HG03575 (cell line): ENCODE results near the gene ACSM3.

Experiments
- ATAC-seq: cut with Tn5 transposase; IDR thresholded peaks from one replicate; pipeline ENCODE4 v1.9.1; 2021; ENCODE audit not compliant: unreplicated experiment, insufficient number of reproducible peaks, low FRiP score; ENCODE audit errors: extremely low read depth

The ACSM3 gene

DNA sequence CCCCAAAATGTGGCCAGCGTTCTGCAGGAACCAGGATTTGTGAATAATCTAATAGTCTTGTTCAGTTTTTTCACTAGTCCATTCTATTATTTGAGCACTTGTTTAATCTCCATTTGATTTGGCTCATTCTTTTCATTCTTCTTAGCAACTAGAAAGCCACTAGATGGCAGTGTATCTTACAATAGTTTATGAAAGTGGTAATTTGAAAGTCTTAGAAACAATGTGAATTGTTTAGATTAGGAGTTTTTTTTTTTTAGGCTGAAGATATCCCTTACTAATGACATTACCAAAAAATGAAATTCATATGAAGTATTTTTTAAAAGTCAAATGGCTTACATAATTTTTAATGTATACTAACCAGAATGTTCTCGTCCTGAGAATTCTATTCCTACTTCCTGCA, 35.8 kb downstream of the ACSM3 start:
- no peak for ATAC-seq

DNA sequence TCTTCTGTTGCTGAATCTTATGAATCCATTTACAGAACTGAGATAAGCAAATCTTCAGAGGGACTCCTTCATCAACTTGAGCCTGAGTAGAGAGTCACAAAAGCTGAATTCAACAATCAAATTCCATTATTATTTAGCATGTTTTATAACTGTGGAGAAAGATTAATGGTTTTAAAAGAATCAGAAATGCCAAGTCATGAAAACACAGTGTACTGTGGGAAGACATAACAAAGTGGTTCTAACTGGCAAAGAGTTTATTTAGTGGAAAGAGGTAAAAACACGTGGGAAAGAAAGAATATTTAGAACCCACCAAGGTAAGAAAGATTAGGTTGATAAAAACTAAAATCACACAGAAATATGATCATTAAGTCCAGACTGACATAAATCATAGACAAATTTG, 37.5 kb downstream of the ACSM3 start:
- no peak for ATAC-seq

DNA sequence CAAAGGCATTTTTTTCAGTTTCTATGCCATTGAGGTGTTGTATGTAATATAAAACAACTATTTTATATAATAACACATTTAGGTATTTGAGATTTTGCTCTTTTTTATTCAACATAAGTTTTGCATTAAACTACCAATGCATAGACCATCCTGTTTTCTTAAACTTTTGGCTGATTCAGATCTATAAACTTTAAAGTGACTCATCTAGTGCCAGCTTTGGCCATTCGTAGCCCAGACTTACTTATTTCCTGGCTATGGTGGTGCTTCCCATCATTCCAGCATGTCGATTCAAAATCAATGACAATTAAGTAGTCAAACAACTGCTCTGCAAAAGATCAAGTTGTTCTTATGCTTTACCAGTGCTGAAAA, 39.4 kb downstream of the ACSM3 start:
- ATAC-seq: no peak

DNA sequence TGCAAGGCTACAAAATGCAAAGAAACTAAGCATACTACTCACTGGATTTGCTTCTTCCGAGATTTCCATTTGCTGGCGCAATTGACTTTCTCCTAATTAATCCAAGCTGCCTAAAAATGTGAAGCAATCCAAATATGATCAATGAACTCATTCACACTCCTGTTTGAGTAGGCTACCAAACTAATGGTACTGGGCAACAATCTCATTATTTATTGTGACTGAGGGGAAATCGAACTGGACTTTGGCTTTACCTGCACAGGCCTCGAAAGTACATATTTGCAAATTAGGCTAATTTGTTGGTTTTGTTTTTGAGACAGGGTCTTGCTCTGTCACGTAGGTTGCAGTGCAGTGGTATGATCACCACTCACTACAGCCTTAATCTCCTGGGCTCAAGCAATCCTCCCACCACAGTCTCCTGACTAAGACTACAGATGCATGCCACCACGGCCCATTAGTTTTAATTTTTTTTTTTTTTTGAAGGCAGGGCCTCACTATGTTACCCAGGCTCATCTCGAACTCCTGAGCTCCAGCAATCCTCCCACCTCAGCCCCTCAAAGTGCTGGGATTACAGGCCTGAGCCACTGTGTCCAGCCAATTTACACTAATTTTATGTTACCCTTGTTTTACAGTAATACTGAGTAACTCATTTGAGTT, 39.9 kb downstream of the ACSM3 start:
- no peak for ATAC-seq

DNA sequence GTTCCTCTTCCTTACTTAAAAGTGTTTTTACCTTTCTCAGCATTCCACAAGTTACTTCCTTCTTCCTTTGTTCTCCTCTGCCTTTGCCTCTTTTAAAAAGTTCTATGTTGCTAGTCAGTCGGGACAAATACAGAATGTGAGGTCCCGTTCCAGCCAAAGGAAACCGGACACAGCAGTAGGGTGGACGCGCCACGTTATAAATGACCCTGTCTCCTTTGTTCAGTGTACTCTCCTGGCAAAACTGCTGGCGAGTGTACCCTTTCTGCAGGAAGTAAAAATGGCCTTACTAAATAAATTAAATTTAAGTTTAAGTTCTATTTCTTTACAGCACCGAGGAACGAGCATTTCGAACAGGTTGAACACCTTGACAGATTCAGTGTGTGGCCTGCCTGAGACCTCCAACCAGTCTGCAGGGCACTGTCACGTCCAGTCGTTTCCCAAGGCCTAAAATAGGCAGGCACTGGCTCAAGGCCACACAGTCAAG, 41.9 kb downstream of the ACSM3 start:
- ATAC-seq: peak; percentile 12

DNA sequence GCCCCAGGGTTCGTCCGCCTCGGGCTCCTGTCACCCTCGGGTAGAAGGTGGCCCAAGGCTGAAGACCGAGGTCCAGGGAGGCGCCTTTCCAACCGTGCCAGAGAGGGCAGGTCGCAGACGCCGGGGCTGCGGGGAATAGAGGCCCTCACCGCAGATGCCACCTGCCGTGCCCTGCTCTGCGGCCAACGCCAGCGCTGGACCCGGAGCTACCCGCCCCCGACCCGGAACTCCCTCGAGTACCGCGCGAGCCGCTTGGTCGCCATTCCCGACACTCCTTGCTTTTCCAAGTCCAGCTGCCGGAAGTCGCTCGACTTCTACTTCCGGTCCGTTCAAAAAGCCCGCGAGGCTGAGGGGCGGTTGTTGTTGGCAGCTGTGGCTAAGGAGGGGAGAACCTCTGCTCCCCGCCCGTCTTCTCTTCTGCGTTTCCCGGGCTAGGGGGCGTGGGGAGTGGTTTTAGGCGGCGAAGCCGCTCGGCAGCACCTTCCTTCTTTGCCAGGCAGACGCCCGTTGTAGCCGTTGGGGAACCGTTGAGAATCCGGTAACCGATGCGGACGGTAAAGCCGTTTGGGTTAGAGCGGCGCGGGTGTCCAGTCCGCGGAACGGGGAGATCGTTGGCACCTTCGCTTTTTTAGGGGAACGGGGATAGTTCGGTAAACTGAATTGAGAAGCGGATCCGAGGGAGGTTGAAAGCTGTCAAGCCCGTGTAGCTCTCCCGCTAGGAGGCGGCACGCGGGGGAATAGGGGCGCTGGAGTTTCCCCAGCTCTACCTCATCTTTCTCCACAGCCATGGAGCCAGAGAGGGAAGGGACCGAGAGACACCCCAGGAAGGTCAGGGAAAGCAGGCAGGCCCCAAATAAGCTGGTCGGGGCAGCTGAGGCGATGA, 42.6 kb downstream of the ACSM3 start, which contains the start of the genes ERI2 and REXO5:
TSS of gene ERI2 (minus strand) at position 305 of the 883 bp plus-strand sequence. CDS start at position 263, 42 bp downstream.
TSS of gene REXO5 (plus strand) at position 360 of the 883 bp plus-strand sequence. CDS start at position 787, 427 bp downstream.
- ATAC-seq: peak; percentile 48

DNA sequence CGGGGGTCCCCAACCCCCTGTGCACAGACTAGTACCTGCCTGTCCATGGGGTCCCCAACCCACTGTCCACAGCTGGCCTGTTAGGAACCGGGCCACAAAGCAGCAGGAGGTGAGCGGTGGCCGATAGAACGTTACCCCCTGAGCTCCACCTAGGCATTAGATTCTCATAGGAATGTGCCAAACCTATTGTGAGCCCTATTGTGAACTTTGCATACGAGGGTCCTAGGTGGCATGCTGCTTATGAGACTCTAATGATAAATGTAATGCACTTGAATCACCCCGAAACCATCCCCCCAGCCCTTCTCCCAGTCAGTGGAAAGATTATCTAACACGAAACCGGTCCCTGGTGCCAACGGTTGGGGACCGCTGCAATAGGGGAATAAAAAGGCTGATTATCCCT, 44.0 kb downstream of the ACSM3 start:
- ATAC-seq: no peak

DNA sequence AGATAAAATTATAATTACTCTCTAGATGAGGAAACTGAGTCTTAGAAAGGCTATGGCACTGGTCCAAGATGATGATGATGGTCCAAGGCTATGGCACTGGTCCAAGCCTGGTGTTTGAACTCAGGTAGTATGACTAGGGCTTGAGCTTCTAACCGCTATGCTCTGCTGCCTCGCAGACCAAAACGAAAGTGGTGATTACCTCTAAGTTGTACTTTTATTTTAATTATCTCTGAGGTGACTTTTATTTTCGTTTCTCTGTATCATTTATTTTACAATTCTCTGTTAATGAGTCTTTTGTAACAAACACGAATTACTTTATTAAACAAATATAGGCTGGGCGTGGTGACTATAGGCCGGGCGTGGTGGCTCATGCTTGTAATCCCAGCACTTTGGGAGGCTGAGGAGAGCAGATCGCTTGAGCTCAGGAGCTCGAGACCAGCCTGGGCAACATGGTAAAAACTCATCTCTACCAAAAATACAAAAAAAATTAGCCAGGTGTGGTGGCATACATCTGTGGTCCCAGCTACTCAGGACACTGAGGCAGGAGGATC, 48.1 kb downstream of the ACSM3 start:
- ATAC-seq: no peak

DNA sequence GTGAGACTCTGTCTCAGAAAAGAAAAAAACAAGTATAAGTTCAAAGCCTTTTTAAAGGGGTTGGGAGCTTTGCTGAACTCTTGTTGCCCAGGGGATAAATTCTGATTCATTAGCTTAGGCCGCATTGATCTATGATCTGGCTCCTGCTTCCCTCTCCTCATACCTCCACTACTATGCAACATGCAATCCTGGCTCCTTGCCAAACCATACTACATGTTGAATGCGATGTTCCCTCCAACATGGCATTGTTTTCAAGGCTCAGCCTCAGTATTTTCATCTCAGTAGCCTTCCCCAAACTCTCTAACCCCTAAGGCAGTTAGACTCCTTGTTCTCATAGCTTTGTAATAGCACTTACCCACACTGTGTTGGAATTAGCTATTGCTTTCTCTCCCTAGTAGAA, 48.7 kb downstream of the ACSM3 start:
- no peak for ATAC-seq

DNA sequence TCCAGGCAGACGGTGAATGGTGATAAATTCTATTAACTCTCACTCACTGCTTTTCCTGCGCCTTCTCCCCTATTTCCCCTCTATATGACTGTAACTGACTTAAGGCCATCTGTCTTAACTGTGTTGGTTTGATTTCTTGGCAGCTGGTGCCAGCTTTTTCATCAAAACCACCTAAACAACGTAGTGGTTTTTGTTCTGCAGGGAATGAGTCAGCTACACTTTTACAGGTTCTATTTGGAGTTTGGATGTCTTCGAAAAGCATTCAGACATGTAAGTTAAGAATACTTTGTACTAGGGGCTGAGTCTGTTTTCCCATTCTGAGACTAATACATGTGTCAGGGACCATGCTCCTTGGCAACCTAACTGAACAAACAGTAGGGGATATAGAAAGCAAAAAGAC, 51.0 kb downstream of the ACSM3 start:
- no peak for ATAC-seq

DNA sequence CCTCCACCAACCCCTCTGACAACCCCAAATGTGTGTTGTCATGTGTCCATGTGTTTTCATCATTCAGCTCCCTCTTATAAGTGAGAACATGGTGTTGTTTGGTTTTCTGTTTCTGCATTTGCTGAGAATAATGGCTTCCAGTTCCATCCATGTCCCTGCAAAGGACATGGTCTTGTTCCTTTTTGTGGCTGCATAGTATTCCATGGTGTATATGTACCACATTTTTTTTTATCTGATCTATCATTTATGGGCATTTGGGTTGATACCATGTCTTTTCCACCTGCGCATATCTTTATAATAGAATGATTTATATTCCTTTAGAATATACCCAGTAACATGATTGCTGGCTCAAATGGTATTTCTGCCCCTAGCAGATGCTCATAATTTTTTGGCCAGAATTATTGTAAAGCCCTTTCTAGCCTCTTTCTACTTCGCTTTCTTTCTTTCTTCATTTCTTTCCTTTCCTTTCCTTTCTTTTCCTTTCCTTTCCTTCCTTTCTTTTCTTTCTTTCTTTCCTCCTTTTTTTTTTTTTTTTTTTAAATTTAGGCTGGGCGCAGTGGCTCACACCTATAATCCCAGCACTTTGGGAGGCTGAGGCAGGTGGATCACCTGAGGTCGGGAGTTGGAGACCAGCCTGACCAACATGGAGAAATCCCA, 55.2 kb downstream of the ACSM3 start:
- no peak for ATAC-seq

DNA sequence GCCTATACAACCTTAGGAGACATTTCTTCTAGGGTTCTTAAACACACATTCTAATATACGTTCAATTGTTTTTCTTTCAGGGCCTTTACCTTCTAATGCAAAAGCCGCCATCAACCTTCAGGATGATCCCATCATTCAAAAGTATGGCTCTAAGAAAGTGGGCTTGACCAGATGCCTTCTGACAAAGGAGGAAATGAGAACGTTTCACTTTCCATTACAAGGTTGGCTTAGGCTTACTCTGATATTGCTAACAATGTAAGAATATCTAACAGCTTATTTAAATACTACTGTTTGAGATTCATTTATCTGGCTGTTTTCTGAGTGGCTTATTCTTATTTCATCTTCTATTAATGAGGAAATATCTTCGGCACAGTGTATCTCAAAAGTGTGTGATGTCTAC, 57.9 kb downstream of the ACSM3 start:
- no peak for ATAC-seq

DNA sequence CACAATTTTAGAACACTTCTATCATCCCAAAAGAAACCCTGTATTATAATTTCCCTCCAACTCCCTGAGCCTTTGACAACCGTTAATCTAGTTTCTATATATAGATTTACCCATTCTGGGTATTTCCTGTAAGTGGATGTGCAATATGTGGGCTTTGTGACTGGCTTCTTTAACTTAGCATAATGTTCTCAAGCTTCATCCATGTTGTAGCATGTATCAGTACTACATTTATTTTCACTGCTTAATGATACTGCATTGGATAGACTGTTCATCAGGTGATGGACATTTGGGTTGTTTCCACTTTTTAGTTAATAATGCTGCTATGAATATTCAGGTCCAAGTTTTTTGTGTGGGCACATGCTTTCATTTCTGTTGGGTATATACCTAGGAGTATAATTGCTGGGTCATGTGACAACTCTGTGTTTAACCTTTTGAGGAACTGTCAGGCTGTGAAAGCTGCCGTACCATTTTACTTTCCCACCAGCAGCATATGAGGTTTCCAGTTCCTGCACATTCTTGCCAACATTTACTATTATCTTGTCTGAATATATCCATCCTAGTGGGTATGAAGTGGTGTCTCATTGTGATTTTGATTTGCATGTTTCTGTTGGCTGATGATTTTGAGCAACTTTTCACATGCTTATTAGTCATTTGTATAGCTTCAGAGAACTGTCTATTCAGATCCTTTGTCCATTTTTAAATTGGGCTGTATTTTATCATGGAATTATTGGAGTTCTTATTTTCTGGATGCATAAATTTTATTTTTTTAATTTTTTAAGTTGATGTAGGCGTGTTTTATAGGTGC, 58.9 kb downstream of the ACSM3 start:
- no peak for ATAC-seq

DNA sequence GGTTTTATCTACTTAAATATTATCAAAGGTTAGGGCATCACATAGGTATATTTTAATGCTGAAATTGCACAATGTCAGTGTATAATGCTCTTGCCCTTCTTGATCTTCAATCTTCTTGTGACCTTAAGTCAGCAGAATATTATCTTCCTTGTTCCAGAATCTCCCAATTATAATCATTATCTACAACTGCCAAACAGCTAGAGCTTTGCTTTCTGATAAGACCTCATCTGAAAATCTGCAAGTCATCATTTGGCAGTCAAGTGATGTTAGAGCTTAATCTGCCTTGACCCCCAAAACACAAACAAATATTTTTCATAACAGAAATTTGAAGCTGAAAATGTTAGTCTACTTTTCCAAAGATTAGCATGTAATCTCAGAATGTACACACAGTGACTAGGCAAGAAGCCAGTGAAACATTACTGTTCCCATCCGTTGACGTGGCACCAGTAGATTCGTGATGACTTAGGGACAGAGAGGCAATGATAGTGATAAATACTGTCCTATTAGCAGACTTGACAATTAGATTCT, 62.3 kb downstream of the ACSM3 start:
- no peak for ATAC-seq

DNA sequence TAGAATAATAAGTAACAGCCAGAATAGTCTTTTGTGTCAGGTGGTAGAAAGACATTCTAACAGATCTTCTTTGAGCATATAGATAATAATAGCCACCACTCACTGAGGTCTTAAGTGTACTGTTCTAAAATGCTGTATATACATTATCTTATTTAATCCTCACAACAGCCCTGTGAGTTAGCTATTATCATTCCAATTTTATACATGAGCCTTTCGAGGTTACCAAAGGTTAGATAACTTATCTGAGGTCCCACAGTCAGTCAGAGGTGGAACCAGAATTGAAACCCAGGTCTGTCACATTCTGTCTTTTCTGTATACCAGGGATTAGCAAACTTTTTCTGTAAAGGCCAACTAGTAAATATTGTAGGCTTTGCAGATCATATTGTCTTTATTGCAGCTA, 65.7 kb downstream of the ACSM3 start:
- ATAC-seq: no peak

DNA sequence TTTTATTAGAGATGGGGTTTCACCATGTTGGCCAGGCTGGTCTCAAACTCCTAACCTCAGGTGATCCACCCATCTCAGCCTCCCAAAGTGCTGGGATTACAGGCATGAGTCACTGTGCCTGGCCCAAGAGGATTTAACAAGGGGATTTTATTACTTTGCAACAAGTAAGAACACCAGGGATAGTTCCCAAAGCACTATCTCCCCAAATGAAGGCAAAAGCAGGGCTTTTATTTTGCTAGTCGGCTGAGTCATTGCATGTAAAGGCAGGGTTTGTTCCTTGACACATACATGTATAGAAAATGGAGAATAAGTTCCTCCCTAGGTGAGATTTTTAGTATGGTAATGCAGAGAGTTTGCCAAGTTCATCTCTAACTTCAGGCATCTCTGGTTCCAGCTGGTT, 66.6 kb downstream of the ACSM3 start:
- ATAC-seq: no peak

DNA sequence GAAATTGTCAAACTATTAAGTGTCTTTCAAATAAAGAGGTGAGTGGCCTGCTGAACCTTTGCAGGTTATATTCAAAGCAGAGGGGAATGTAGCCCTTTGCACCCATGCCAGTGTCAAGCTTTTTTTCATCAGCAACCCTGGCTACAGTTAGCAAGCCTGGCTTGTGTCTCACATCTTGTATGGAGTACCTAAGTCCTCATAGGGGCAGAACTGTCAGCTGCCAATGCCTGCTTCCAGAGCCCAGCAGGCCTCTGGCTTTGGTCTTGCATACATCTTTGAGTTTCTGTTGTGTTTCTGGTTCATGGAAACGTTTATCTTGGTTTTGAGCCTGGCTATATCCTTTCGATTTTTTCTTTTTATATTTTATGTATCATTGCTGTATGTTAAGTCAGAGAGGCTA, 69.3 kb downstream of the ACSM3 start:
- ATAC-seq: no peak

DNA sequence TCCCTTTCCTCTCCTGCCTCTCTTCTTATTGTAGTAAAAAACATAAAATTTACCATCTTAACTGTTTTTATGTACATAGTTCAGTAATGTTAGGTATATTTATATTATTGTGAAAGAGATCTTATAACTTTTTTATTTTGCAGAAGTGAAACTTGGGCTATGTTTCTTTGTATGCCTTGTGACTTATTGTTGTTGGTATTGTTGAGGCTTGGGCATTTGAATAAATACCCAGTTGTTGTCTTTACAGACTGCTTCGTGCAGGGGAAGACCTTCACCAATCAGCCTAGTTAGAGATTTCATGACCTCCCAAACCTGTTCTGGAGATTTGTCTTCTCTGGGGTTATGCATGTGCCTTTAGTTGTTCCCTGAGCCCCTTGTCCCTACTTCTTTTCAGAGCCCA, 74.4 kb downstream of the ACSM3 start:
- no peak for ATAC-seq
